OCI-LY7 (cell line): ENCODE data around the gene LYZL1.

Experiments
- EZH2phosphoT487 ChIP-seq: fragments of 200-600 bp; sonication (generic); IDR thresholded peaks from 2 replicates; pipeline ENCODE4 v1.6.1; 2018; ENCODE audit warnings: low read depth, borderline replicate concordance, mild to moderate bottlenecking, mixed run types, antibody characterized with exemption, low read length, moderate library complexity, mixed read lengths
- TF ChIP-seq, protein P1 (sequence below): fragments of 200-600 bp; sonication (generic); conservative IDR thresholded peaks from 2 replicates; pipeline ENCODE4 v1.5.1; 2014; ENCODE audit warnings: mild to moderate bottlenecking, antibody characterized with exemption, low read length, moderate library complexity, mixed read lengths

DNA sequence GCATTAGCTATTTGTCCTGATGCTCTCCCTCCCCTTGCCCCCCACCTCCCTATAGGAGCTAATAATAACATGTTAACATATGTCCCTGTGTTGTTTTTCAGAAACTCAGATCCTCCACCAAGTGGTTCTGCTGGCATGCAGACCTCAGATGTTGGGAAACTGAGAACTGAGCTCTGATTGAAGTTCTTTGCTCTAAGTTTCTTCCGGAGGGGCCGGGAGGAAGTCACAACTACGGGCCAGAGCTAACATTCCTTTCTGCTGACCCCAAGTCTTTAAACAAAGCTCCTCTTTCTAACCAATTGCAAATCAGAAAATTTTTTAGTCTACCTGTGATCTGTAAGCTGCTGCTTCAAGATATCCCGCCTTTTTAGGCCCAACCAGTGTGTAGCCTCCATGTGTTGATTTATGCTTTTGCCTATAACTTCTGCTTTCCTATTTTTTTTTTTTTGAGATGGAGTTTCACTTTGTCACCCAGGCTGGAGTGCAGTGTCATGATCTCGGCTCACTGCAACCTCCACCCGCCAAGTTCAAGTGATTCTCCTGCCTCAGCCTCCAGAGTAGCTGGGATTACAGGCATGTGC, 66.6 kb downstream of the LYZL1 start:
- TF ChIP-seq, protein P1, sequence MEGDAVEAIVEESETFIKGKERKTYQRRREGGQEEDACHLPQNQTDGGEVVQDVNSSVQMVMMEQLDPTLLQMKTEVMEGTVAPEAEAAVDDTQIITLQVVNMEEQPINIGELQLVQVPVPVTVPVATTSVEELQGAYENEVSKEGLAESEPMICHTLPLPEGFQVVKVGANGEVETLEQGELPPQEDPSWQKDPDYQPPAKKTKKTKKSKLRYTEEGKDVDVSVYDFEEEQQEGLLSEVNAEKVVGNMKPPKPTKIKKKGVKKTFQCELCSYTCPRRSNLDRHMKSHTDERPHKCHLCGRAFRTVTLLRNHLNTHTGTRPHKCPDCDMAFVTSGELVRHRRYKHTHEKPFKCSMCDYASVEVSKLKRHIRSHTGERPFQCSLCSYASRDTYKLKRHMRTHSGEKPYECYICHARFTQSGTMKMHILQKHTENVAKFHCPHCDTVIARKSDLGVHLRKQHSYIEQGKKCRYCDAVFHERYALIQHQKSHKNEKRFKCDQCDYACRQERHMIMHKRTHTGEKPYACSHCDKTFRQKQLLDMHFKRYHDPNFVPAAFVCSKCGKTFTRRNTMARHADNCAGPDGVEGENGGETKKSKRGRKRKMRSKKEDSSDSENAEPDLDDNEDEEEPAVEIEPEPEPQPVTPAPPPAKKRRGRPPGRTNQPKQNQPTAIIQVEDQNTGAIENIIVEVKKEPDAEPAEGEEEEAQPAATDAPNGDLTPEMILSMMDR: no peak
- TF ChIP-seq EZH2phosphoT487: no peak
